Large intestine (tissue), 3 donors: Measurements from ENCODE around the gene STEAP1. TPM values are rescaled to one million over a fixed set of nuclear protein-coding genes. Genes with fewer than 3 reads are reported as not detected.
A peak's percentile ranks its signal among the peaks of the same experiment; 100 is the strongest.
"Not testable (repeated sequence)": the region's sequence is repeated elsewhere in the genome, so short reads cannot be mapped to it uniquely, and the experiment has no call there.

Experiments
- DNase-seq, 2 donors: peaks; one replicate each; pipeline versions ENCODE4 v3.0.0 to v3.0.0-alpha.2; 2013
- H3K27ac ChIP-seq: one replicate; pipeline ENCODE4 v1.5.1; 2013; ENCODE audit warnings: low read length
- H3K27me3 ChIP-seq: 2 replicates; pipeline ENCODE4 v1.6.1; 2013; ENCODE audit warnings: low read length; ENCODE audit not compliant: control insufficient read depth, insufficient read depth
- H3K36me3 ChIP-seq: 2 replicates; pipeline ENCODE4 v1.6.1; 2013; ENCODE audit warnings: low read length; ENCODE audit not compliant: control insufficient read depth, insufficient read depth
- H3K4me1 ChIP-seq: one replicate; pipeline ENCODE4 v1.6.1; 2013; ENCODE audit warnings: low read length; ENCODE audit not compliant: control insufficient read depth, insufficient read depth
- H3K4me3 ChIP-seq: one replicate; pipeline ENCODE4 v1.5.1; 2013; ENCODE audit warnings: low read length
- H3K9me3 ChIP-seq: one replicate; pipeline ENCODE4 v1.6.1; 2013; ENCODE audit warnings: mild to moderate bottlenecking, low read depth, low read length, moderate library complexity; ENCODE audit not compliant: control insufficient read depth
- WGBS: methylation state at CpG from one replicate; pipeline ENCODE4 v1.1.5; 2013; ENCODE audit warnings: low lambda C conversion rate; ENCODE audit not compliant: insufficient coverage; 5-methylcytosine and 5-hydroxymethylcytosine counted together
- polyA plus RNA-seq: library from polyadenylated mRNA; unstranded; fragments of 120-200 nt; gene quantifications from one replicate; pipeline ENCODE4 v1.2.1, GENCODE V29; 2013

The STEAP1 gene
- polyA plus RNA-seq, 1 donor = 31.6 TPM

DNA sequence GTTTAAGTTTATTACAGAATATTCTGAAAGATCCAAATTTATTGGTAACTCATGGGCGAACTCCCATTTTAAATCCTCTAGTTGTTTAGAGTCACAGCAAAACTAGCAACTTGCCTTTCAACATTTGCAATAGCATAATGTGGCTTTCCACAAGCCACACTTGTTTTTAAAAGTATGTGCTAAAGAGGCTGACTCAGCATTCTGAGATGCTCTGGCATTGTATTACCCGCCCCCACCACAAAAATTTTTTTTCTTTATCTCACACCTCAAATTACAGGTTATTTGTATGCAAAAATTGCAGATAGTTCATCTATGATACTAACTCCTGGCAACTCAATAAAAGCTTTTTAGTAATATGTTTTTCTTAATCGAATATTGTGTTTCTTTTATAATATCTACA is 2.4 kb upstream of the STEAP1 start:
- H3K27ac ChIP-seq, H3K27me3 ChIP-seq, DNase-seq, H3K9me3 ChIP-seq, H3K36me3 ChIP-seq, H3K4me1 ChIP-seq, H3K4me3 ChIP-seq: not testable (repeated sequence)
- 88% methylated on average over 1 of the region's 3 CpGs for WGBS

- peak; percentile 29 to 58 for DNase-seq
- WGBS = no CpG with 5 or more reads among the region's 9 CpGs
- not testable (repeated sequence) for H3K4me3 ChIP-seq, H3K27me3 ChIP-seq, H3K4me1 ChIP-seq, H3K36me3 ChIP-seq, H3K27ac ChIP-seq, H3K9me3 ChIP-seq
Measured at GRCh38 chr7:90152642-90153253, 1.5 kb upstream of the STEAP1 start.

GRCh38 chr7:90155206-90155605 is 937 bp downstream of the STEAP1 start:
- Histone ChIP-seq H3K9me3 (no peaks in the 10 kb centered on the region), H3K4me3 (peak overlapping the region; percentile 60), H3K36me3 (no peaks in the 10 kb centered on the region), H3K27ac (no peak overlapping the region), H3K4me1 (peaks cover 13% of the 10 kb centered on the region), H3K27me3 (no peaks in the 10 kb centered on the region)
- WGBS = 100% methylated on average over 1 of the region's 4 CpGs
- no peak for DNase-seq

GRCh38 chr7:90157331-90157730 is 3.1 kb downstream of the STEAP1 start:
- H3K27me3 ChIP-seq, H3K4me3 ChIP-seq, H3K36me3 ChIP-seq, H3K9me3 ChIP-seq, H3K27ac ChIP-seq, DNase-seq: not testable (repeated sequence)
- H3K4me1 ChIP-seq = peaks cover 13% of the 10 kb centered on the region
- WGBS = no CpG with 5 or more reads among the region's 2 CpGs

DNA sequence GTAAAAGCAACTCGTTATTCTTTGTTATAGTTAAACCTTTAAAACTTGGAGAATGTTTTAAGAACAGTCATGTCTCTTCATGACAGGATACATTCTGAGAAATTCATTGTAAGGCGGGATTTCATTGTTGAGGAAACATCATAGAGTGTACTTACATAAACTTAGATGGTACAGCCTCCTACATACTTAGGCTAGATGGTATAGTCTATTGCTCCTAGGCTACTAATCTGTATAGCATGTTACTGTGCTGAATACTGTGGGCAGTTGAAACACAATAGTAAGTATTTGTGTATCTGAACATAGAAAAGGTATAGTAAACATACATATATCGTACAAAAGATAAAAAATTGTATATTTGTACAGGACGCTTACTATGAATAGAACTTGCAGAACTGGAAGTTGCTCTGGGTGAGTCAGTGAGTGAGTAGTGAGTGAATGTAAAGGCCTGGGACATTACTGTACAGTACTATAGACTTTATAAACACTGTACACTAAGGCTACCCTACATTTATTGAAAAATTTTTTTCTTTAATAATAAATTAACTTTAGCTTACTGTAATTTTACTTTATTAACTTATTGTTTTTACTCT is 3.6 kb downstream of the STEAP1 start:
- not testable (repeated sequence) for H3K27ac ChIP-seq, H3K36me3 ChIP-seq, DNase-seq, H3K27me3 ChIP-seq, H3K9me3 ChIP-seq, H3K4me3 ChIP-seq
- H3K4me1 ChIP-seq = peaks cover 13% of the 10 kb centered on the region
- 80% methylated on average over 1 of the region's 4 CpGs for WGBS

- Histone ChIP-seq H3K4me3 (no peak overlapping the region), H3K9me3 (no peaks in the 10 kb centered on the region), H3K4me1 (peaks cover 6% of the 10 kb centered on the region), H3K27ac (no peak overlapping the region), H3K36me3 (no peaks in the 10 kb centered on the region), H3K27me3 (no peaks in the 10 kb centered on the region)
- DNase-seq = no peak
- WGBS = 90% methylated on average over 2 of the region's 5 CpGs
Measured at GRCh38 chr7:90163534-90163933, 9.3 kb downstream of the STEAP1 start.

- no peaks in the 10 kb centered on the region for H3K36me3 ChIP-seq
- H3K27ac ChIP-seq = no peak overlapping the region
- peak; percentile 18 to 44 for DNase-seq
- H3K4me1 ChIP-seq = no peaks in the 10 kb centered on the region
- H3K27me3 ChIP-seq = no peaks in the 10 kb centered on the region
- WGBS = no CpG with 5 or more reads among the region's 2 CpGs
- H3K9me3 ChIP-seq = peaks cover 2% of the 10 kb centered on the region
- H3K4me3 ChIP-seq = no peak overlapping the region
Measured at GRCh38 chr7:90165724-90166123, 11.5 kb downstream of the STEAP1 start.

DNA sequence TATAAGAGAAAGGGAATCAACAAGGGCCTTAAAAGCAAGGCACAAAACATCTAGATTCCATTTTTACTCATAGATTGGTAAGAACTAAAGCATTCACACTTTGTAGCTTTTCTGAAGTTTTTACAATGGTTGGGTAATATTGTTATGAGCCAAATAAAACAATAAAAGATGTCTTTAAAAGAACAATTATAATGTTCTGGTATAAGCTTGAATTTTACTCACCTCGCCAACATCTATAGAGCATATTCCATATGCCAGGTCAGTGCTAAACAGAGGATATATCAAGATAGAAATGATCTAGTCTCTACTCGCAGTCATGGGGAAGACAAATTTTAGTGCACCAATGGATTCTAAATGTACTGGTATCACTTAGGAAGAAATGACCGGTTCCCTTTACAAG is 11.9 kb downstream of the STEAP1 start:
- Histone ChIP-seq H3K27me3 (no peaks in the 10 kb centered on the region), H3K36me3 (no peaks in the 10 kb centered on the region), H3K9me3 (peaks cover 2% of the 10 kb centered on the region), H3K4me3 (no peak overlapping the region), H3K4me1 (no peaks in the 10 kb centered on the region), H3K27ac (no peak overlapping the region)
- WGBS = 83% methylated on average over 3 of the region's 3 CpGs
- no peak for DNase-seq

DNA sequence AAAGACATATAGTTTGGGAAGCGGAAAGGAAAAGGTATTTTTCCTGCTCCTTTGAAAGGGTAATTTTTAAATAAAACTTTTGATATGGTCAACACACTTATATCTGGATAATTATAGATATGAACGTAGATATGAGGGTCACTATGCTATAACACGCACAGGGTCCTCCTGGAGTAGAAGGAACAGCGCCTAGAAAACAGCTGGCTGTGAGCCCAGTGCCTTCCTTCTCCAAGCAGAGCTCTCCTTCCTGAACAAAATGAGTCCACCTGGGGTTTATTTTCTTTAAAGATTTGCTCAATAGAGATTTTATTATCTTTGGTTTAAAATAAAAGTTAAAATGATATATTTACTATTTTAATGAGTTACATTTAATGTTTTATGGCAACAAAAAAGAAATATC is 13.1 kb downstream of the STEAP1 start:
- 100% methylated on average over 1 of the region's 4 CpGs for WGBS
- Histone ChIP-seq H3K27me3 (no peaks in the 10 kb centered on the region), H3K4me3 (no peak overlapping the region), H3K36me3 (no peaks in the 10 kb centered on the region), H3K4me1 (no peaks in the 10 kb centered on the region), H3K27ac (no peak overlapping the region), H3K9me3 (peaks cover 2% of the 10 kb centered on the region)
- DNase-seq = no peak

GRCh38 chr7:90169891-90170290 is 15.6 kb downstream of the STEAP1 start:
- 100% methylated on average over 1 of the region's 1 CpG for WGBS
- Histone ChIP-seq H3K36me3 (no peaks in the 10 kb centered on the region), H3K27ac (no peak overlapping the region), H3K9me3 (peaks cover 2% of the 10 kb centered on the region), H3K4me1 (no peaks in the 10 kb centered on the region), H3K4me3 (no peak overlapping the region), H3K27me3 (no peaks in the 10 kb centered on the region)
- DNase-seq = no peak

- Histone ChIP-seq H3K27me3 (no peaks in the 10 kb centered on the region), H3K9me3 (peaks cover 14% of the 10 kb centered on the region), H3K4me1 (no peaks in the 10 kb centered on the region), H3K4me3 (no peak overlapping the region), H3K36me3 (no peaks in the 10 kb centered on the region), H3K27ac (no peak overlapping the region)
- 100% methylated on average over 2 of the region's 2 CpGs for WGBS
- no peak for DNase-seq
Measured at GRCh38 chr7:90172121-90172520, 17.9 kb downstream of the STEAP1 start.
